GM21723 (cell line): Measurements from ENCODE around the gene RAB4B.
"Not testable (repeated sequence)": the region's sequence is repeated elsewhere in the genome, so short reads cannot be mapped to it uniquely, and the experiment has no call there.

Experiments used
- ATAC-seq: cut with Tn5 transposase; IDR thresholded peaks from one replicate; pipeline ENCODE4 v1.9.1; 2021; ENCODE audit warnings: mild to moderate bottlenecking, moderate library complexity; ENCODE audit not compliant: unreplicated experiment

RAB4B gene

GRCh38 chr19:40838477-40838876 lies 60.4 kb downstream of the RAB4B start:
- not testable (repeated sequence) for ATAC-seq

- not testable (repeated sequence) for ATAC-seq
Measured at GRCh38 chr19:40842012-40842411, 64.0 kb downstream of the RAB4B start.

- ATAC-seq: not testable (repeated sequence)
Measured at GRCh38 chr19:40842997-40843652, 65.1 kb downstream of the RAB4B start.

- not testable (repeated sequence) for ATAC-seq
Measured at GRCh38 chr19:40843653-40844052, 65.6 kb downstream of the RAB4B start.
